ENCODE results near the gene ESRRG.

ESRRG gene

GRCh38 chr1:216500273-216500967 is 222.8 kb downstream of the ESRRG start:
- Histone ChIP-seq H3K9me3 (no peaks in the 10 kb centered on the region), H3K36me3 (no peaks in the 10 kb centered on the region), H3K9ac (no peak overlapping the region), H3K4me3 (no peak overlapping the region), H3K4me2 (no peak overlapping the region), H3K27me3 (no peaks in the 10 kb centered on the region), H4K20me1 (no peaks in the 10 kb centered on the region), H3K27ac (no peak overlapping the region), H3K4me1 (no peaks in the 10 kb centered on the region)
- peak; percentile 20; the same call in 1 of the 2 replicates for TF ChIP-seq Cebpa-rat (IDR thresholded peaks at IDR 0.05)

GRCh38 chr1:216499581-216500272 is 223.5 kb downstream of the ESRRG start:
- no peaks in the 10 kb centered on the region for H3K36me3 ChIP-seq
- no peak overlapping the region for H3K4me2 ChIP-seq
- no peaks in the 10 kb centered on the region for H3K4me1 ChIP-seq
- no peak overlapping the region for H3K4me3 ChIP-seq
- no peaks in the 10 kb centered on the region for H3K9me3 ChIP-seq
- H4K20me1 ChIP-seq = no peaks in the 10 kb centered on the region
- H3K9ac ChIP-seq = no peak overlapping the region
- no peak overlapping the region for H3K27ac ChIP-seq
- no peaks in the 10 kb centered on the region for H3K27me3 ChIP-seq
- TF ChIP-seq Cebpa-rat (IDR thresholded peaks at IDR 0.05) = no peak

- H3K4me1 ChIP-seq = no peaks in the 10 kb centered on the region
- no peaks in the 10 kb centered on the region for H3K9me3 ChIP-seq
- H3K27me3 ChIP-seq = no peaks in the 10 kb centered on the region
- no peaks in the 10 kb centered on the region for H3K36me3 ChIP-seq
- no peaks in the 10 kb centered on the region for H4K20me1 ChIP-seq
- H3K27ac ChIP-seq = no peak overlapping the region
- H3K4me2 ChIP-seq = no peak overlapping the region
- no peak overlapping the region for H3K9ac ChIP-seq
- H3K4me3 ChIP-seq = no peak overlapping the region
- no peak for TF ChIP-seq Cebpa-rat (IDR thresholded peaks at IDR 0.05)
Measured at GRCh38 chr1:216498277-216498676, 225.0 kb downstream of the ESRRG start.

GRCh38 chr1:216485042-216485441 is 238.2 kb downstream of the ESRRG start:
- Histone ChIP-seq H3K9ac (no peak overlapping the region), H3K36me3 (no peaks in the 10 kb centered on the region), H3K4me3 (no peak overlapping the region), H3K4me2 (no peak overlapping the region), H3K4me1 (no peaks in the 10 kb centered on the region), H3K27me3 (no peaks in the 10 kb centered on the region), H3K27ac (no peak overlapping the region), H3K9me3 (no peaks in the 10 kb centered on the region), H4K20me1 (no peaks in the 10 kb centered on the region)
- TF ChIP-seq Cebpa-rat (IDR thresholded peaks at IDR 0.05) = no peak

GRCh38 chr1:216483672-216484401 is 239.4 kb downstream of the ESRRG start:
- Histone ChIP-seq H3K4me1 (no peaks in the 10 kb centered on the region), H3K36me3 (no peaks in the 10 kb centered on the region), H3K27ac (no peak overlapping the region), H3K4me2 (no peak overlapping the region), H3K27me3 (no peaks in the 10 kb centered on the region), H3K9me3 (no peaks in the 10 kb centered on the region), H3K9ac (no peak overlapping the region), H3K4me3 (no peak overlapping the region), H4K20me1 (no peaks in the 10 kb centered on the region)
- no peak for TF ChIP-seq Cebpa-rat (IDR thresholded peaks at IDR 0.05)

GRCh38 chr1:216482620-216483019 is 240.6 kb downstream of the ESRRG start:
- no peaks in the 10 kb centered on the region for H4K20me1 ChIP-seq
- no peak overlapping the region for H3K4me3 ChIP-seq
- no peak overlapping the region for H3K9ac ChIP-seq
- no peaks in the 10 kb centered on the region for H3K4me1 ChIP-seq
- TF ChIP-seq Cebpa-rat (IDR thresholded peaks at IDR 0.05) = no peak
- no peaks in the 10 kb centered on the region for H3K36me3 ChIP-seq
- H3K27ac ChIP-seq = no peak overlapping the region
- H3K27me3 ChIP-seq = no peaks in the 10 kb centered on the region
- no peaks in the 10 kb centered on the region for H3K9me3 ChIP-seq
- H3K4me2 ChIP-seq = no peak overlapping the region

GRCh38 chr1:216478238-216478637 is 245.0 kb downstream of the ESRRG start:
- TF ChIP-seq Cebpa-rat (IDR thresholded peaks at IDR 0.05) = no peak
- Histone ChIP-seq H3K9me3 (no peaks in the 10 kb centered on the region), H3K4me2 (no peak overlapping the region)

GRCh38 chr1:216476341-216476740 is 246.9 kb downstream of the ESRRG start:
- Histone ChIP-seq H3K4me1 (no peaks in the 10 kb centered on the region), H4K20me1 (no peaks in the 10 kb centered on the region), H3K9me3 (no peaks in the 10 kb centered on the region), H3K4me3 (no peak overlapping the region), H3K27me3 (no peaks in the 10 kb centered on the region), H3K27ac (no peak overlapping the region), H3K36me3 (no peaks in the 10 kb centered on the region), H3K4me2 (no peak overlapping the region), H3K9ac (no peak overlapping the region)
- no peak for TF ChIP-seq Cebpa-rat (IDR thresholded peaks at IDR 0.05)

More at GRCh38 chr1:216478238-216478637, 245.0 kb downstream of the ESRRG start:
- Histone ChIP-seq H3K27me3 (no peaks in the 10 kb centered on the region), H3K4me1 (no peaks in the 10 kb centered on the region), H3K27ac (no peak overlapping the region), H3K4me3 (no peak overlapping the region), H3K36me3 (no peaks in the 10 kb centered on the region), H3K9ac (no peak overlapping the region), H4K20me1 (no peaks in the 10 kb centered on the region)

- Histone ChIP-seq H3K9ac (no peak overlapping the region), H3K27me3 (no peaks in the 10 kb centered on the region), H3K4me1 (no peaks in the 10 kb centered on the region), H4K20me1 (no peaks in the 10 kb centered on the region), H3K4me3 (no peak overlapping the region), H3K4me2 (no peak overlapping the region), H3K27ac (no peak overlapping the region), H3K36me3 (no peaks in the 10 kb centered on the region), H3K9me3 (no peaks in the 10 kb centered on the region)
- TF ChIP-seq Cebpa-rat (IDR thresholded peaks at IDR 0.05) = no peak
Measured at GRCh38 chr1:216475659-216476276, 247.5 kb downstream of the ESRRG start.

Measured in BLaER1 (cell line).